SKM-1 (cell line): ENCODE results near the gene TCF12.
"Not testable (repeated sequence)": the region's sequence is repeated elsewhere in the genome, so short reads cannot be mapped to it uniquely, and the experiment has no call there.

Source experiments
- DNase-seq: peaks from one replicate; lab custom pipeline; 2025; ENCODE audit not compliant: unreplicated experiment; lab: John Stamatoyannopoulos, UW

The TCF12 gene

GRCh38 chr15:56915888-56916287 lies 2.6 kb upstream of the TCF12 start:
- no peak for DNase-seq

GRCh38 chr15:56916825-56917477 lies 1.5 kb upstream of the TCF12 start:
- no peak for DNase-seq

DNA sequence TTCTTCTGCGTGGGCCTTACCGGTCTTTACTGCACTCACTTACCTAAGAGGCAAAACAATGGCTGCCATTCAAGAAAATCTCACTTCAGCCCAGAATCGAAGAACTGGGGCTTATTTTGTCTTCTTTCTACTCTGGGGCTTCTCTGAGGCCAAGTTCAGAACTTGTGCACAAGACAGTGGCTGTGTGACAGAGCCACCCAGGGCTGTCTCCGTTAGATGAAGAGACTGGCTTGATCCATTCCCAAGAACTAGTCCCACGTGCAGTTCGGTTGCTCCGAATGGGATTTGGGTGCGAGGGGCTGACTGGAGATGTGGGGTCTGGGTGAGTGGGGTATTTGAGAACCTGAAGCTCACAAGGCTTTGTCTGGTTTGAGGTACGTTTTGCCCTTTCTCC lies 795 bp upstream of the TCF12 start:
- no peak for DNase-seq

GRCh38 chr15:56919031-56919608 lies 676 bp downstream of the TCF12 start:
- no peak for DNase-seq

- DNase-seq: no peak
Observed at GRCh38 chr15:56919609-56920366, 1.3 kb downstream of the TCF12 start.

DNA sequence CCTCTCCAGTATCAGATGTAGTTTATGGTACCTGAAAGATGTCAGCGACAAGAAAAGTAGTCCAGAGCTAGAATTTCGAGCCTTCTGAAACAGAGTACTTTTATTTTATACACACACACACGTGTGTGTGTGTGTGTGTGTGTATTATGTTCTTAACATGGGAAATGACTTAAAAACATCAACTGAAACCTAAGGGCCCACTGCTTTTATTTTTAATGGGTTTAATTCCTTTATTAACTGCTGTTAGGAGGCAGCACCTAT lies 1.9 kb downstream of the TCF12 start:
- DNase-seq: no peak

DNA sequence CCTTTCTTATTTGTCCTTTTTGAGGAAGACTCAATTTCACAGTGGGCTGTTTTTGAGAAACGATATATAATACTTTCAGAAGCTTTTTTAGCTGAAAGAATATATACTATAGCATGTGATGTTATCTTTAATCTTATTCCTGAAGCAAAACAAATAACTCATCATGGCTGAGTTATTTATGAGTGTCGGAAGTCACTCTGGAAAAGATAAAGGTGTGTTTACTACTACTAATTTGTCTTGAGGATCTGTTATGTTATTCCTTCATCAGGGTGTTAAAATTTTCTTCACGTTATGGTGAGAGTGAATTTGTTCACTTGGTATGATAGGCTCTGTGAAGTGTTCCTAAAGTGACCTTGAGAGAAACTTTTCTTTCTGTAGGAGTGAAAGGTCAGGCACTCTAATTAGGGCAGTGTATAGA lies 4.7 kb downstream of the TCF12 start:
- no peak for DNase-seq

- no peak for DNase-seq
Observed at GRCh38 chr15:56927816-56928215, 9.4 kb downstream of the TCF12 start.

- DNase-seq: no peak
Observed at GRCh38 chr15:56929399-56929798, 11.0 kb downstream of the TCF12 start.

DNA sequence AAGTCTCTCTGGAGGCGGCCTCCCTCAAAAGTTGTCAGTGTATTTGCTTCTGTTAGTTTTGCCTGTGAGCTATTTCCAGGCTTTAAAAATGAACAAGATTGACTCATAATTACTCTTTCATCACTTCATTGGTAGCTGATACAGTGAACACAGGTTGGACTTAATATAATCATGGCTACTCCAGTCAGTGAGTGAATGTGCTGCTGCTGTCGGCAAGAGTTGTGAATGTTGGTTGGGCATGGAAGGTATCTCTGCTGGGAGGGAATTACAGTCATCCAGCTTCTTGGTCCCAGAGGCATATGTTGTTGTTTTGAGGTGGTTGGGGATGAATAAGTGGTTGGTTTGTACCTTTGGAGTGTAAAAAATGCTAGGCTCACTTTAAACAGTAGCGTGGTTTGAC lies 11.5 kb downstream of the TCF12 start:
- DNase-seq: no peak

- DNase-seq: no peak
Observed at GRCh38 chr15:56930669-56931313, 12.3 kb downstream of the TCF12 start.

- DNase-seq: no peak
Observed at GRCh38 chr15:56931639-56932508, 13.4 kb downstream of the TCF12 start.

DNA sequence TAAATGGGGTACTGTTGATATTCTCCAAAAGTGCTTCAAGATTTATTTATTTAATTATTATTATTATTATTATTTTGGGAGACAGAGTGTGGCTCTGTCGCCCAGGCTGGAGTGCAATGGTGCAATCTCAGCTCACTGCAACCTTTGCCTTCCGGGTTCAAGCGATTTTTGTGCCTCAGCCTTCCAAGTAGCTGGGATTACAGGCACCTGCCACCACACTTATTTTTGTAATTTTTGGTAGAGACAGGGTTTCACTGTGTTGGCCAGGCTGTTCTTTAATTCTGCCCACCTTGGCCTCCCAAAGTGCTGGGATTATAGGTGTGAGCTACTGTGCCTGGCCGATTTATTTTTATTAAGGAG lies 14.0 kb downstream of the TCF12 start:
- DNase-seq: not testable (repeated sequence)

- no peak for DNase-seq
Observed at GRCh38 chr15:56933410-56933809, 15.0 kb downstream of the TCF12 start.

DNA sequence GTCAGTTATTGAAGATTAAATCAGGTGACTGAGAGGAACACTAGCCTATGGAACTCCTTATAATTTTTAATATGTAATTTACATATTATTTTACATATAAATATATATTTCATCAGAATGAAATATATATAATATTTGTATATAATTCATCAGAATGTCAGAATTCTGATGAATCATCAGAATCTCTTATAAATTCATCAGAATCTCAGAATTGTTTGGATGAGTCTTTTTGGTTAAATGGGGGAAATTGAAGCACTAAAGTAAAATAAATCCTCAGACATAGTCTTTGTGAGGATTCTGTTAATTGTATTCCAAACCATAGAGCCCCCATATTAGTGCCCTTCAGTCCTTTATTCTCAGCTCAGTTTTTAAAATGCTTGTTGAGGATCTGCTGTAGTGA lies 15.4 kb downstream of the TCF12 start:
- DNase-seq: no peak

- no peak for DNase-seq
Observed at GRCh38 chr15:56934269-56934668, 15.8 kb downstream of the TCF12 start.

DNA sequence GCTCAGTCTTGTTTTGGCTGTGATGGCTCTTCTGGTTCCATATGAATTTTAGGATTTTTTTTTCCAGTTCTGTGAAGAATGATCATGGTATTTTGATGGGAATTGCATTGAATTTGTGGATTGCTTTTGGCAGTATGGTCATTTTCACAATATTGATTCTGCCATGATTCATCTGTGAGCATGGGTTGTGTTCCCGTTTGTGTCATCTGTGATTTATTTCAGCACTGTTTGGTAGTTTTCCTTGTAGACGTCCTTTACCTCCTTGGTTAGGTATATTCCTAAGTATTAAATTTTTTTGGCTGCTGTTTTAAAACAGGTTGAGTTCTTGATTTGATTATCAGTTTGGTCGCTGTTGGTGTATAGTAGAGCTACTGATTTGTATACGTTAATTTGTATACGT lies 18.5 kb downstream of the TCF12 start:
- DNase-seq: no peak

DNA sequence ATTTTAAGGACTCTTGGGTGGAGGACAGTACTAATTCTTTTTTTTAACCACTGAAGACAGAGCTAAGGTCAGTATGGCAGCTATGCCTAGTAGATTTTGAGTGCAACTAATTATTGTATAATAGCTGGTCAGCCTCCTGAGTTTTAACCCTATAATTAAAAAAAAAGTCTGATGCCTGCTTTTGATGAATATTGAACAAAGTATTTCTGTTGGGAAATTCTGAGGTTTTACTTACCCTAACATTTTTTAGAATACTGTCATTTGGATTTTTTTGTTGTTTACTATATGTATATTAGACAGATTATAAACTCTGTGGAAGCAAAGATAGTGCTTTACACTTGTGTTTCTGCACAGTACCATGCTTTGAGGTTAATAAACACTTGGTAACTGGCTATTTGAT lies 20.8 kb downstream of the TCF12 start:
- no peak for DNase-seq

DNA sequence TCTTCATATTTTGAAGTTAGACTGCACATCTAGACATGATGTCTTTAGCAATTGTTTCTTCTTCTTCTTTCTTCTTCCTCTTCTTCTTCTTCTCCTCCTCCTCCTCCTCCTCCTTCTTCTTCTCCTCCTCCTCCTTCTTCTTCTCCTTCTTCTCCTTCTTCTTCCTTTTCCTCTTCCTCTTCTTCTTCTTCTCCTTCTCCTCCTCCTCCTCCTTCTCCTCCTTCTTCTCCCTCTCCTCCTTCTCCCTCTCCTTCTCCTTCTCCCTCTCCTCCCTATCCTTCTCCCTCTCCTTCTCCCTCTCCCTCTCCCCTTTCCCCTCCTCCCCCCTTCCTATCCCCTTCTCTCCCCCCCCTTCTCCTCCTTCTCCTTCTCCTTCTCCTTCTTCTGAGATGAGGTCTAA lies 21.9 kb downstream of the TCF12 start:
- DNase-seq: no peak

- no peak for DNase-seq
Observed at GRCh38 chr15:56942118-56942517, 23.7 kb downstream of the TCF12 start.

GRCh38 chr15:56943403-56943802 lies 25.0 kb downstream of the TCF12 start:
- no peak for DNase-seq
